Astrocyte (in vitro differentiated cells and primary cell): ENCODE measurements around the gene NPW. TPM values are rescaled to one million over a fixed set of nuclear protein-coding genes. Genes with fewer than 3 reads are reported as not detected.

Source experiments
- DNase-seq: peaks from one replicate; pipeline ENCODE4 v3.0.0-alpha.2; 2010; ENCODE audit warnings: low read depth
- FAIRE-seq: peaks from 2 replicates; lab custom pipeline; 2011; peaks lifted over from hg19 to GRCh38; lab: Jason Lieb, UNC
- H2AFZ ChIP-seq: 2 replicates; pipeline ENCODE4 v1.6.0; 2012; ENCODE audit warnings: low read depth, low read length, inconsistent platforms
- H3K27ac ChIP-seq: 2 replicates; pipeline ENCODE4 v1.5.1; 2011; ENCODE audit warnings: low read depth, low read length, inconsistent platforms
- H3K27me3 ChIP-seq: 2 replicates; pipeline ENCODE4 v1.6.0; 2011; ENCODE audit warnings: low read length, inconsistent platforms; ENCODE audit not compliant: insufficient read depth
- H3K36me3 ChIP-seq: 2 replicates; pipeline ENCODE4 v1.5.1; 2011; ENCODE audit warnings: low read length, inconsistent platforms; ENCODE audit not compliant: insufficient read depth
- H3K4me1 ChIP-seq: 2 replicates; pipeline ENCODE4 v1.5.1; 2011; ENCODE audit warnings: low read length, inconsistent platforms; ENCODE audit not compliant: insufficient read depth
- H3K4me2 ChIP-seq: 2 replicates; pipeline ENCODE4 v1.6.0; 2012; ENCODE audit warnings: low read length, inconsistent platforms
- H3K4me3 ChIP-seq: 2 replicates; pipeline ENCODE4 v1.5.1; 2011; ENCODE audit warnings: low read depth, mild to moderate bottlenecking, low read length, inconsistent platforms; ENCODE audit not compliant: insufficient read depth
- H3K79me2 ChIP-seq: 2 replicates; pipeline ENCODE4 v1.6.0; 2012; ENCODE audit warnings: mild to moderate bottlenecking, low read length, inconsistent platforms; ENCODE audit not compliant: insufficient read depth
- H3K9ac ChIP-seq: 2 replicates; pipeline ENCODE4 v1.6.0; 2012; ENCODE audit warnings: mild to moderate bottlenecking, low read length, inconsistent platforms
- H3K9me3 ChIP-seq: 2 replicates; pipeline ENCODE4 v1.5.1; 2012; ENCODE audit warnings: low read depth, mild to moderate bottlenecking, low read length, inconsistent platforms; ENCODE audit not compliant: insufficient read depth
- H4K20me1 ChIP-seq: 2 replicates; pipeline ENCODE4 v1.6.0; 2012; ENCODE audit warnings: low read length, inconsistent platforms; ENCODE audit not compliant: insufficient read depth
- H3K27ac Mint-ChIP-seq: one replicate; pipeline ENCODE4 v1.8.0; 2021; ENCODE audit warnings: mild to moderate bottlenecking, mixed read lengths; ENCODE audit not compliant: unreplicated experiment
- H3K27me3 Mint-ChIP-seq: one replicate; pipeline ENCODE4 v1.8.0; 2021; ENCODE audit warnings: low read depth, mixed read lengths; ENCODE audit not compliant: unreplicated experiment
- H3K36me3 Mint-ChIP-seq: one replicate; pipeline ENCODE4 v1.8.0; 2021; ENCODE audit warnings: low read depth, mixed read lengths; ENCODE audit not compliant: unreplicated experiment
- H3K4me1 Mint-ChIP-seq: one replicate; pipeline ENCODE4 v1.8.0; 2021; ENCODE audit warnings: low read depth, mixed read lengths; ENCODE audit not compliant: unreplicated experiment
- H3K4me3 Mint-ChIP-seq: one replicate; pipeline ENCODE4 v1.8.0; 2021; ENCODE audit warnings: mild to moderate bottlenecking, moderate library complexity, mixed read lengths; ENCODE audit not compliant: unreplicated experiment
- H3K9me3 Mint-ChIP-seq: one replicate; pipeline ENCODE4 v1.8.0; 2021; ENCODE audit warnings: mild to moderate bottlenecking, mixed read lengths; ENCODE audit not compliant: unreplicated experiment
- EZH2 ChIP-seq: IDR thresholded peaks from 2 replicates; pipeline ENCODE4 v1.6.1; 2012; ENCODE audit warnings: mild to moderate bottlenecking, low read length, inconsistent platforms; ENCODE audit not compliant: insufficient read depth
- total RNA-seq: library from RNA; stranded (reverse); gene quantifications from 2 replicates; pipeline ENCODE4 v1.2.1, GENCODE V29; 2021
- TF ChIP-seq, protein P1 (sequence below): IDR thresholded peaks from 2 replicates; pipeline ENCODE4 v1.5.1; 2011; ENCODE audit warnings: low read depth, mild to moderate bottlenecking, inconsistent platforms, low read length, moderate library complexity; ENCODE audit not compliant: insufficient read depth

NPW gene
- total RNA-seq, 1 donor from 2014 or later, result 2.1 TPM

DNA sequence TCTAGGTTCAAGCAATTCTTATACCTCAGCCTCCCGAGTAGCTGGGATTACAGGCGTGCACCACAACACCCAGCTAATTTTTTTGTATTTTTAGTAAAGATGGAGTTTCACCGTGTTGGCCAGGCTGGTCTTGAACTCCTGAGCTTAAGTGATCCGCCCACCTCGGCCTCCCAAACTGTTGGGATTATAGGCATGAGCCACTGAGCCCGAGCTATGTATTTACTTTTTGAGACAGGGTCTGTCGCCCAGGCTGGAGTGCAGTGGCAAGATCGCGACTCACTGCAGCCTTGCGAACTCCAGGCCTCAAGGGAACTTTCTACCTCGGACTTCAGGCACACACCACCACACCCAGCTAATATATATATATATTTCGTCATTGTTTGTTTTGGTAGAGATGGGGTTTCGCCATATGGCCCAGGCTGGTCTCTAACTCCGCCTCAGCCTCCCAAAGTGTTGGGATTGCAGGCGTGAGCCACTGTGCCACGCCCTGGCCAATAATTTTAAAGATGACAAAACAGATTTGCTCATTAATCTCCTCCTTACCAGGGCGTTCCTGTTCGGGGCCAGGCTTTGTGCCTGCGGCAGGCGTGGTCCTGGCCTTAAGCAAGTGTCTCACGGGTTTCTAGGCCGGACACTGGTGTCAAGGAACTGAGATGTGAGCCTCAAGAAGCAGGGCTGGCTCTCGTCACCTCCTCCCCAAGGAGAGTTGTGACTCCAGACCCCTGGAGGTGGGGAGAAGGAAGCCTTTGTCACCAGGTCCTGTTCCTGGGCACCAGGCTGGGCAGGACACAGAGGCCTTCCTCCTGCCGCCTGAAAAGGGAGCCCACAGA lies 4.3 kb upstream of the NPW start:
- no peak overlapping the region for H3K27ac ChIP-seq
- no peak overlapping the region for H2AFZ ChIP-seq
- Mint-ChIP-seq H3K4me3 (no peak overlapping the region), H3K36me3 (peaks cover 2% of the 10 kb centered on the region), H3K27ac (no peak overlapping the region), H3K9me3 (no peaks in the 10 kb centered on the region), H3K4me1 (no peaks in the 10 kb centered on the region), H3K27me3 (peaks cover 12% of the 10 kb centered on the region)
- no peaks in the 10 kb centered on the region for H4K20me1 ChIP-seq
- no peak for TF ChIP-seq EZH2
- TF ChIP-seq, protein P1, sequence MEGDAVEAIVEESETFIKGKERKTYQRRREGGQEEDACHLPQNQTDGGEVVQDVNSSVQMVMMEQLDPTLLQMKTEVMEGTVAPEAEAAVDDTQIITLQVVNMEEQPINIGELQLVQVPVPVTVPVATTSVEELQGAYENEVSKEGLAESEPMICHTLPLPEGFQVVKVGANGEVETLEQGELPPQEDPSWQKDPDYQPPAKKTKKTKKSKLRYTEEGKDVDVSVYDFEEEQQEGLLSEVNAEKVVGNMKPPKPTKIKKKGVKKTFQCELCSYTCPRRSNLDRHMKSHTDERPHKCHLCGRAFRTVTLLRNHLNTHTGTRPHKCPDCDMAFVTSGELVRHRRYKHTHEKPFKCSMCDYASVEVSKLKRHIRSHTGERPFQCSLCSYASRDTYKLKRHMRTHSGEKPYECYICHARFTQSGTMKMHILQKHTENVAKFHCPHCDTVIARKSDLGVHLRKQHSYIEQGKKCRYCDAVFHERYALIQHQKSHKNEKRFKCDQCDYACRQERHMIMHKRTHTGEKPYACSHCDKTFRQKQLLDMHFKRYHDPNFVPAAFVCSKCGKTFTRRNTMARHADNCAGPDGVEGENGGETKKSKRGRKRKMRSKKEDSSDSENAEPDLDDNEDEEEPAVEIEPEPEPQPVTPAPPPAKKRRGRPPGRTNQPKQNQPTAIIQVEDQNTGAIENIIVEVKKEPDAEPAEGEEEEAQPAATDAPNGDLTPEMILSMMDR, result no peak
- H3K27me3 ChIP-seq, result no peaks in the 10 kb centered on the region
- peaks cover 8% of the 10 kb centered on the region for H3K4me1 ChIP-seq
- peaks cover 4% of the 10 kb centered on the region for H3K79me2 ChIP-seq
- FAIRE-seq (no peak), DNase-seq (no peak)
- no peak overlapping the region for H3K9ac ChIP-seq
- H3K9me3 ChIP-seq, result no peaks in the 10 kb centered on the region
- H3K4me2 ChIP-seq, result no peak overlapping the region
- H3K4me3 ChIP-seq, result no peak overlapping the region
- no peaks in the 10 kb centered on the region for H3K36me3 ChIP-seq

GRCh38 chr16:2015947-2016208 lies 3.7 kb upstream of the NPW start:
- H2AFZ ChIP-seq, result no peak overlapping the region
- H3K4me3 Mint-ChIP-seq, result no peak overlapping the region

More at GRCh38 chr16:2015947-2016208, 3.7 kb upstream of the NPW start:
- Histone ChIP-seq H3K9ac (no peak overlapping the region), H3K9me3 (no peaks in the 10 kb centered on the region), H3K27me3 (no peaks in the 10 kb centered on the region), H3K4me3 (no peak overlapping the region), H3K79me2 (no peaks in the 10 kb centered on the region), H3K4me1 (peaks cover 9% of the 10 kb centered on the region), H3K27ac (no peak overlapping the region), H4K20me1 (no peaks in the 10 kb centered on the region), H3K4me2 (no peak overlapping the region), H3K36me3 (no peaks in the 10 kb centered on the region)
- H3K36me3 Mint-ChIP-seq, result peaks cover 2% of the 10 kb centered on the region
- H3K9me3 Mint-ChIP-seq, result no peaks in the 10 kb centered on the region
- no peak overlapping the region for H3K27ac Mint-ChIP-seq
- FAIRE-seq, result no peak
- H3K4me1 Mint-ChIP-seq, result no peaks in the 10 kb centered on the region
- no peak for TF ChIP-seq EZH2
- TF ChIP-seq, protein P1, result no peak
- DNase-seq, result no peak
- peaks cover 15% of the 10 kb centered on the region for H3K27me3 Mint-ChIP-seq
